ENCODE data around the gene NOS3. TPM values are rescaled to one million over a fixed set of nuclear protein-coding genes. Genes with fewer than 3 reads are reported as not detected.

The NOS3 gene
- polyA plus RNA-seq, 1 donor from 2014 or later, result not detected

GRCh38 chr7:150983893-150984368, 6.9 kb upstream of the NOS3 start:
- no peak overlapping the region for H3K4me2 ChIP-seq (ENCODE audit: low read length)
- no peak overlapping the region for H3K9ac ChIP-seq (ENCODE audit: low read length)
- H3K9me2 ChIP-seq (ENCODE audit: insufficient read depth, low read length), result no peaks in the 10 kb centered on the region
- H2AFZ ChIP-seq (ENCODE audit: low read depth, low read length), result no peak overlapping the region
- no peaks in the 10 kb centered on the region for H3K79me2 ChIP-seq (replicated peaks; ENCODE audit: insufficient read depth, low read length)
- no peak overlapping the region for H3K27ac ChIP-seq (ENCODE audit: low read length)
- H3K9me3 ChIP-seq (ENCODE audit: low read length), result no peaks in the 10 kb centered on the region
- no peaks in the 10 kb centered on the region for H3K27me3 ChIP-seq (ENCODE audit: insufficient read depth, low read depth, low read length)
- no peaks in the 10 kb centered on the region for H3K36me3 ChIP-seq (ENCODE audit: insufficient read depth, low read length)
- no peaks in the 10 kb centered on the region for H4K20me1 ChIP-seq (ENCODE audit: insufficient read depth)
- peaks cover 7% of the 10 kb centered on the region for H3F3A ChIP-seq (ENCODE audit: insufficient read depth, low read length, poor library complexity, severe bottlenecking)
- no peak overlapping the region for H3K4me3 ChIP-seq (ENCODE audit: low read length)
- TF ChIP-seq REST (IDR thresholded peaks at IDR 0.05; ENCODE audit: borderline replicate concordance) (peak; percentile 74), EZH2 (IDR thresholded peaks at IDR 0.05; ENCODE audit: borderline replicate concordance, insufficient read depth, low read length, poor library complexity, severe bottlenecking) (no peak)

- Histone ChIP-seq H3K27me3 (ENCODE audit: insufficient read depth, low read depth, low read length) (no peaks in the 10 kb centered on the region), H3K4me2 (ENCODE audit: low read length) (no peak overlapping the region), H2AFZ (ENCODE audit: low read depth, low read length) (no peak overlapping the region), H3K9ac (ENCODE audit: low read length) (no peak overlapping the region), H3K27ac (ENCODE audit: low read length) (no peak overlapping the region), H3K4me3 (ENCODE audit: low read length) (no peak overlapping the region), H3K9me2 (ENCODE audit: insufficient read depth, low read length) (no peaks in the 10 kb centered on the region), H3K36me3 (ENCODE audit: insufficient read depth, low read length) (no peaks in the 10 kb centered on the region), H3F3A (ENCODE audit: insufficient read depth, low read length, poor library complexity, severe bottlenecking) (no peaks in the 10 kb centered on the region), H4K20me1 (ENCODE audit: insufficient read depth) (no peaks in the 10 kb centered on the region), H3K79me2 (replicated peaks; ENCODE audit: insufficient read depth, low read length) (no peaks in the 10 kb centered on the region), H3K9me3 (ENCODE audit: low read length) (no peaks in the 10 kb centered on the region)
- TF ChIP-seq EP300 (conservative IDR thresholded peaks at IDR 0.05; ENCODE audit: poor library complexity, severe bottlenecking) (no peak), REST (IDR thresholded peaks at IDR 0.05; ENCODE audit: borderline replicate concordance) (no peak), CTCF (IDR thresholded peaks at IDR 0.05; ENCODE audit: poor library complexity, severe bottlenecking) (peak; percentile 80), POLR2AphosphoS5 (IDR thresholded peaks at IDR 0.05) (no peak), MXI1 (conservative IDR thresholded peaks at IDR 0.05; ENCODE audit: poor library complexity, severe bottlenecking) (no peak), RAD21 (conservative IDR thresholded peaks at IDR 0.05) (peak; percentile 72), EZH2 (IDR thresholded peaks at IDR 0.05; ENCODE audit: borderline replicate concordance, insufficient read depth, low read length, poor library complexity, severe bottlenecking) (no peak), TAF1 (IDR thresholded peaks at IDR 0.05; ENCODE audit: low read depth) (no peak), SMC3 (conservative IDR thresholded peaks at IDR 0.05; ENCODE audit: poor library complexity) (peak; percentile 85)
These were observed 4.7 kb upstream of the NOS3 start for GRCh38 chr7:150986099-150986512.
